ENCODE measurements around the gene APBA1.

APBA1 gene

DNA sequence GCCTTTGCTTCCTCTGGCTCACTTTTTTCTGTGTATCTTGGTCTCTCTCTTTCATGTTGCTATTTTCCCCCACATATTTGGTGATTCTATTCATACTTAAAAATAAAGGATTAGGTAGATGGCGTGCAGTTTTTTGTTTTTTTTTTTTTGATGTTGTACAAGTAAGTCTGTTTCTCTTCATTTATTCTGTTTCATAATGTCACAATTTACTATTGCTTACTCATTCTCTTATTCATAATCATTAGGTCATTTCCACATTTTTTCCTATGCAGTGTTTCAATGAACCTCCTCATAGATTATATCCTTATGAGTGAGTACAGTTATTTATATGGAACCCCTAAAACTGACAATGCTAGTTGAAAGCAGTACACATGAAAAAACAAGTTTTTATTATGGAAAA lies 136.3 kb downstream of the APBA1 start:
- in situ Hi-C loops (cut with MboI; ENCODE audit: low sequenced_read_pairs), result no loop called here

DNA sequence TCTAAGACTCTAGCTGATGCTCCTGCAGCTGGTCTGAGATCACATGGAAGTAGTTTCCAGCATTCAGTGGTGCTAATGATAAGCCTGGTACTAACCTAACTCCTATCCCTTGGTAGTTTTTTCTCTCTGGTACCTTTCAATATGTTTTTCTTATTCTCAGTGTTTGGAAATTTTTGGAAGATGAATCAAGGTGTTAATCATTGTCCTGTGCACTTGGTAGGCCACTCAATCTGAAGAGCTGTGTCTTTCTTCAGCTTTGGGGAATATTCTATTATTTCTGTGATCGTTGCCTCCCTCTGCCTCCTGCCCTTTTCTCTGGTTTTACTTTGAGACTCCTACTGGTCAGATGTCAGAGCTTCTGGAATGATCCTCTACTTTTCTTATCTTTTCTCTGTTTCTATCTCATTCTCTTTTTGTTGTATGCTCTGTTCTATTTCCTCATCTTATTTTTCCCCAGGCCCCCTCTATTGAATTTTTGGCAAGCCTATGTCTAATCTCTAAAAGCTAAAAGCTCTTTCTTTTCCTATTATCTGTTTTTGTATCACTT lies 136.8 kb downstream of the APBA1 start:
- in situ Hi-C loops (cut with MboI; ENCODE audit: low sequenced_read_pairs), result no loop called here

DNA sequence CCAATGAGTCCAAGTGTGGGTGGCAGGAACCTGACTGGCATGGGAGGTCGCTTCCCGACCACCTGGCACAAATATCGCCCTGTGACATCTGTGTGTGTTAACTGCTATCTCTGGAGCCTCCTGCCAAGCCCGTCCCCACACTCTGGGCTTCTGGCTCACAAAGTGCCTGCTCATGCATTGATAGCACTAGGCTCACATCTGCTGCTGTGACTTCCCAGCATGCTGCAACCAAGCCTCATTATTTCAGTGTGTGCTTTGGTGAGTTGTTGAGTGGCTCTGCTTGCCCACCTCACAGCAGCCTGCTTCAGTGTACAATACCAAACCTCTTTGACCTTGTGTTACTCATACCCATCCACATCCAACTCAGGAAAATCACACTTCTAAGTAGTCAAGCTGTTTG lies 139.8 kb downstream of the APBA1 start:
- in situ Hi-C loops (cut with MboI; ENCODE audit: low sequenced_read_pairs), result no loop called here

DNA sequence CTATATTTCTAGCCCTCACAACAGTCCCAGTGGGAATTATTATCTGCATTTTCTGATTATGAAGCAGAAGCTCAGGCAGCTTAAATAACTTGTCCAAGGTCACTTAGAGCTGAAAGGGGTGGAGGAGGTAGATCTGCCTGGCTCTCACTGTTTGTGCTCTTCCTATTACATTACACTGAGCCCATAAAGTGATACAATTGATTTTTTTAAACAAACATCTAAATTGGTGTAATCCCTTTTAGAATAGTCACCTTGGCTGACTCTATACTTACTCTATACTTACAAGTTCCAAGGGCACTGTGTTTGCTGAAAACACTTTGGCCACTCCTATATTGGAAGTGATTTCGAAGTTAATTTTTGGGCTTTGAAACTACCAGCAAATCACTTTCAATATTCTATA lies 144.7 kb downstream of the APBA1 start:
- in situ Hi-C loops (cut with MboI; ENCODE audit: low sequenced_read_pairs), result no loop called here

DNA sequence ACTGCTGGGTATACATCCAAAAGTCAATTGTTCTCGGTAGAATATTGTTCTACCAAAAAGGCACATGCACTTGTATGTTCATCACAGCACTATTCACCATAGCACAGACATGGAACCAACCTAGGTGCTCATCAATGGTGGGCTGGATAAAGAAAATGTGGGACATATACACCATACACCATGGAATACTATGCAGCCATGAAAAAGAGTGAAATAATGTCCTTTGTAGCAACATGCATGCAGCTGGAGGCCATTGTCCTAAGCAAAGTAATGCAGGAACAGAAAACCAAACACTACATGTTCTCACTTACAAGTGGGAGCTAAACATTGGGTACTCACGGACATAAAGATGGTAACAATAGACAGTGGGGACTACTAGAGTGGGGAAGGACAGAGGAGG lies 145.5 kb downstream of the APBA1 start:
- in situ Hi-C loops (cut with MboI; ENCODE audit: low sequenced_read_pairs), result no loop called here

DNA sequence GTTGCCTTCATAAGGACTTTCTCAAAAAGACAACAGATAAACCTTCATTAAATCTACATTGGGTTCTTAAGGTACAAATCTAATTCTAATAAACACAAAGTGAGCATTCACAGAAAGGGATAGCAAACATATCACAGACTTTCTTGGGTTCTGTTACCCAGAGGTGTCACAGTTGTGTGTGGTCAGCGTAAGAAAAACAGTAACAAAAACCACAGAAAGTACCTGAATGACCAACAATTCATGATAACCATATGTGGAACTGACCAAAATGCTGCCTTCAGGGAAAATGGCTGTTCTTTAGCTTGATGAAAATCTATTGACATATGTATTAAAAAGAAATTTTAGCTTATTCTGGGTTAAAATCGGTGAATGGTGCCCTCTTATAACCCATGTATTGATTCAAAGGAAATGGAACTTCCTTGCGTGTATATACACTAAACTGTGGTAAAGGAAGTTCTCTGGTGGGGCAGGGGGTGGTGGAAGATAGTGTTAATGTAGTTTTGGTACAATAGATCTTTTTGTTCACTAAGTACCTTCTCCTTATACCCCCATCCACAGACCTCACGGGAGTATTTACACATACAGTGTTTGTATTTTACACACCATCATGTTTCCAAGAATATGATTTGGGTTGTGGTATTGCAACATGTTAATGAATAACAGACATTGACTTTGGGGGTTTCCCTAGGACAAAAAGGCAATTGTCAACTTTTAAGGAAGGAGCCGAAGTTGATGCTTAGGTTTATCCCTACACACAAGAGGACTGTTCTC lies 152.5 kb downstream of the APBA1 start:
- in situ Hi-C loops (cut with MboI; ENCODE audit: low sequenced_read_pairs), result no loop called here

DNA sequence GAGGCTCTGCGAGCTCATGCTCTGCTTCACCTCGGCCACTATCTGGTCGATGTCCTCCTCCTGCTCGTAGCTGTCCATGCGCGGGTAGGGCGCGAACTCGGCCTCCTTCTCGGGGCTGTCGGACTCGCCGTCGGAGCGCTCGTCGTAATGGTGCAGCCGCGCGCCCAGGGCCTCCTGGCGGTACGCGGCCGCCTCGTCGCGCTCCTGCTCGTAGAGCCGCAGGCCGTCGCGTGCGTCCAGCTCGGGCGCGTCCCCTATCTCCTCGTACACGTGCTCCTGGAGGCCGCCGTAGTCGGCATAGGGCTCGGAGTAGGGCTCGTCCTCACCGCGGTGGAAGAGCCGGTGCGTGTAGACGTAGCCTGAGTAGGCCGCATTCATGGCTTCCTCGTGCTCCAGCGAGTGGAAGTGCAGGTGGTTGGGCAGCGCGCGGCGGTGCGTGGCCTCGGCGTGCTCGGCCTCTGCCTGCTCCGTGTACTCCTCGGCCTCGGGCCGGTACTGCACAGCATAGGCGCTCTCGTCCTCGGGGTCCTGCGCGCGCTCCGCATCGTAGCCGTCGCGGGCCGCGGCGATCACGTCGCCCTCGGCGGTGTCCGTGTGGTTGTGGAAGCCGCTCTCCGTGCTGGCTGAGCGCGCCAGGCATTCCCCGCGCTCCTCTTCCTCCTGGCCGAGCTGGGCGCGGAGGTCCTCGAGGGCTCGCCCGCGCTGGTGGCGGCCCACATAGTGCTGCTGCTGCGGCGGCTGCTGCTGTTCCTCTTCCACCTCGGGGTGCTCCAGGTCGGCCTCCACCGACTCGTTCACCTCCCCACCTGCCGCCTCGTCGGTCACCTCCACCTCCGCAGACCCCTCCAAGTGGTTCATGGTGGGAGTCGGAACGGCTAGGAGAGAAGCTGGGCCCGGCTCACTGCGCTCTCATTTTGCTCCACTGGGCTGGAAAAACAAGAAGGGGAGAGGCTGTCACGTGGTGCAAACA lies 155.5 kb downstream of the APBA1 start:
- in situ Hi-C loops (cut with MboI; ENCODE audit: low sequenced_read_pairs), result no loop called here

DNA sequence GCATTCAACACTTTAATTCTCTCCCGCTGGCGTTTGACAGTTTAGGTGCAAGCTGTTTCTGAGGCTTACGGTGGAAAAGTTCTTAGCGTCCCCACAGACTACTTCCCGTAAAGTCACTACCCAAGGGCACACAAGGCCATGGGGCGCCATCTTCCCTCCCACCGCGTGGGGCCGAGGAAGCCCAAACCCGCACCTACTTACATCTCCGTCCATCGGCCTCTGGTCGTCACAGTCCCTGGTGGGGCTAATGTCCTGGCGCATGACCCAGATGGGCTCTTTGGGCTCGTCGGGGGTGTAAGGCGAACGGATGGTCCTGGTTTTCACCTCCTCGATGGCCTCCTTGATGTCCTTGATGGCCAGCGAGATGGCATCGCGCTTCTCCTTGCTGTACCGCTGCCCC lies 156.4 kb downstream of the APBA1 start:
- in situ Hi-C loops (cut with MboI; ENCODE audit: low sequenced_read_pairs), result no loop called here

DNA sequence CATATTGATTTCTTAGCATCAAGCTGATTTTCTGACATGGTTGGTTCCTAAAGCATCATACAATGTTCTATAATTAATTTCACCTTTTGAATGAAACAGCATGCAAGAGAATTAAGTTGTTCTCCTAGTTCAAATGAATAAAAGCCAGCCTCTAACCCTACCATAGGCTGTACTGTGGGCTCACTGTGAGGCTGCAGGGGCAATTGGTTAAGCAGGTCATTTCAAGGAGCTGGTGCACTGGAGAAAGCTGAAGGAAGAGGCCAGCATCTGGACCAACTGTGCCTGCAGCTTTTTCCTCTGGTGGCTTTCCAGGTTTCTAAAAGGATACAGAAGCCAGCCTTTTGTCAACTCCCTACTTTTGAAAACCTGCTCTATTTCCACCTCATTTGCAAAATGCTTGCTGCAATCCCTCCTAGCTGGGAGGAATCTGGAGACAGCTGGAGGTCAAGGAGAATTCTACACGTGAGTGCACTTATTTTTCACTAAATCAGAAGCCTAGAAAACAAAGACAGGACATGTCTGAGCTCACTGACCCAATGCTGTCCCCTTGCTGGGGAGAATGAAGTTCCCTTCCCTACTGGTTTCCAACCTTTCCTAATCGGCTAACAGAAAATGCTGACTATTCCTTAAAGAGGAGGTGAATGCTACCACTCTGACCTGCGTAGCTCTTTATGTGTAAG lies 158.9 kb downstream of the APBA1 start:
- in situ Hi-C loops (cut with MboI; ENCODE audit: low sequenced_read_pairs), result no loop called here

DNA sequence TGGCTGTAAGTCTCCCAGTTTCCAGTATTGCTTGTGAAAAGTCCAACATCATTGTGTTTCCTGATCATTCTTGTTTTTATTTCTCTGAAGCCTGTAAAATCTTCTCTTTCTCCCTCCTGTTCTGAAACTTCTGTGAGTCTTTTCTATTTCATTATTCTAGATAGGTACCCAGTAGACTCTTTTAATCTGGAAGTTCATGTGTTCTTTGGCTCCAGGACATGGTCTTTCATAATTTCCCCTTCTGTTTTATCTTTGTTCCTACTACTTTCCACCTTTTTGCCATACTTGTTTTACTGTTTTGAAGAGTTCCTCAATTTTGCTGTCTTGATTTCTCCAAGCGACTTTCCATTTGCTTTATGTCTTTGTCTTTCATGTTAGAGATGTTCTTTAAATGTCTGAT lies 168.1 kb downstream of the APBA1 start:
- in situ Hi-C loops (cut with MboI; ENCODE audit: low sequenced_read_pairs), result no loop called here

DNA sequence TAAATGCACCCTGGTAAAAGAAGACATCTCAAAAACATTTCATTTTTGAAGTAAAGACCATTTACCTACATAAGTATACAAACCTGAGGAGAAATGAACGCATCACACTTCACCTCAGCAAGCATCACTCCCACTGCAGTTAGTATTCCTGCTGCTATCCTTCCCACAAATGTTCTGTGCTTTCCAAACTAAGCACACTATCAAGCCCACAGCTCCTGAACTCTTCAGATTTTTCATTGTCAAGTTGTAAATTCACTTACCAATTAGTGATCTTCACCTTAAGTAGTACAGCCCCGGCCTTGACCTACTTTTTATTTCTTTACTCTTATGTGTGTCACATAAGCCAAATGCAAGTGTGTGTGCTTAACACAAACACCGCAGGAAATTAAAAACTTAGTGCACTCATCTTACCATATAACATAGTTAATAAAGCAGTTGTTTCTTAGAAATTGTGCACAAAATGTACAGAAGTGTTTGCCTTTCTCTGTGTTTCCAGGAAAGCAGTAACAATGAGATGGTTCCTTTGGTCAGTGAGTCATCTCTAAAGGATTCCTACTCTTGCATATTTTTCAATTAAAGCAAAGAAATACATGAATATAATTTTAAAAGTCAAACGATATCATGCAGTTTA lies 169.4 kb downstream of the APBA1 start:
- in situ Hi-C loops (cut with MboI; ENCODE audit: low sequenced_read_pairs), result no loop called here

DNA sequence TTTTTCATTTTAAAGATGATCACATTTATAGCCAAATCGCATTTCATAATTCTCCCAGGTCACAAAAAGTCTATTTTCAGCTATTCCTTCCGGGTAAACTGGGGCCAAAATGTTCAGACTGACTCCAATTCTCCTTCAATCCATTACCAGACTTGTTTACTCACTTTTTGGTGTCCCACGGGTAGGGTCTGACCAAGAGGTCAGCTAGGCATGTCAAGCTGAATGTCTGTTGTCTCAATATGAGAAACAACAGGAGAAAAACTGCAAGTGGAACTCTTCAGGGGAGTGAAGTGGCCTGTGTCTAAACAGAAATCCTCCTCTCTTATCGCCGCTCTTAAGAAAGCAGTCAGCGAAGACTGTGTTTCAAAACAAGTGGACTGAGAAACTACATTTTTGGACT lies 171.3 kb downstream of the APBA1 start:
- in situ Hi-C loops (cut with MboI; ENCODE audit: low sequenced_read_pairs), result no loop called here

DNA sequence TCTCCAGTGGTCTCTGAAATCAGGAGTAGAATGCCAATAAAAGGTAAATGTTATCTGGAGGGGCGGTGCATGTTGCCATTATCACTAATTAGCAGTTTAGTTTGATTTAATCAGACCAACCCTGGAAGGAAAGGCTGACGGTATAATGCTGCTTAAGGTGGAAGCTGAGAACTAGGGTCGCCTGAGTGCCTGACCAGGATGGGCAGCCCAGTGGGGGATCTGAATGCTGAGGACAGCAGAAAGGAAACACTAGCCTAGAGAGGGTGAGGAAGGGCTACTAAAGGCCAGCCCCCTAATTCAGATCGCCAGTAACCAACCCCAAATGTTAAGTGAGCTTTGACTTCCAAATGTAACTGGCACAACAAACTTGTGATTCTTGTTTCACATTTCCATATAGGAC lies 172.2 kb downstream of the APBA1 start:
- in situ Hi-C loops (cut with MboI; ENCODE audit: low sequenced_read_pairs), result no loop called here

DNA sequence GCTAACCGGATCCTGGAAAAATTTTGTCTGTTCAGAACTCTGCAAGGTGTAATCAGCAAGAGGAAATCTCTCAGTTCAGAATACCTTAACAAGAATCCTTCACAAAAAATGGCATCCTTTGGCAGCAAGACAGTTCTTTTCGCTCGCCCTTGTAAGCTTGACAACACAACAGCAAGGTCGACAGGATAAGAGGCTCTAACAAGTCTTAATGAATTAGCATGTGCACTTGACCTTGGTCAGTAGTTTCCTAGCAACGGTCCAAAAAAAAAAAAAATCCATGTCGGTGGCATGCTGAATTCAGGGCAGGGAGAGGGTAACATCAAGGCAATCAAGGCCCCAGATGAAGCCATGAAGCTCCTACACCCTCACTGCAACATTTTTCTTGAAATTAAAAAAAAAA lies 172.8 kb downstream of the APBA1 start:
- in situ Hi-C loops (cut with MboI; ENCODE audit: low sequenced_read_pairs), result no loop called here

DNA sequence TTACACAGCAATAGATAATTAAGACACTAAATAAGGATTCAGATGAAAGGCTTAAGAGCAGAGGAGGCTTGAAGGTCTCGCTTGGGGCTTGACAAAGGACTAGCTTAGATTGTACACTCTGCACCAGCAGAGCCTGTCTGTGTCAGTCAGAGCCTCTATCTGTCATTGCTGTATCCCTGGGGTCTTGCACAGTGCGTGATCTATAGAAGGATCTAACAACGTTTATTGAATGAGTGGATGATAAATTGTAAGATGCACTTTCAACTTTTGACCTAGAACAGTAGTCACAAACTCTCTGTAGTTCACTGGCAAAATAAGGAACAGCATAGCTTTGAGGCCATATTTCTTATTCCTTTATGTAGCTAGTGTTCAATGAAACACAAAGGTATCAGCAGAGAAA lies 173.7 kb downstream of the APBA1 start:
- in situ Hi-C loops (cut with MboI; ENCODE audit: low sequenced_read_pairs), result no loop called here

DNA sequence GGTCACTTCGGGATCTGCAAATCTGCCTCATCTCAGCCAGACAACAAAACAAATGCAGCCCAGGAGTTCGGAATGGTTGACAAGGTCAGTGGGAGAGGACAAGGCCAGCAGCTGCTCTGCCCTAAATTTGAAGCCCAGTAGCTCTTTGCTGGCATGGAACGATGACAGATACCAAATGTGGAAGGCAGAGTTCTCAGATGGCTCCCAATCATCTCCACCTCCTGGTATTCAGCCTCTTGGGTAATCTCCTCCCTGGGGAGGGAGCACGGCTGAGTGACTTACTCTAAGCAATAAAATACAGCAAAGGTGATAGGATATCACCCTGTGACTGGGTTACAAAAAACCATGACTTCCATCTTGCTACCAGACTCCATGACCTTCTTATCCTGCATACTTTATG lies 174.4 kb downstream of the APBA1 start:
- in situ Hi-C loops (cut with MboI; ENCODE audit: low sequenced_read_pairs), result no loop called here

DNA sequence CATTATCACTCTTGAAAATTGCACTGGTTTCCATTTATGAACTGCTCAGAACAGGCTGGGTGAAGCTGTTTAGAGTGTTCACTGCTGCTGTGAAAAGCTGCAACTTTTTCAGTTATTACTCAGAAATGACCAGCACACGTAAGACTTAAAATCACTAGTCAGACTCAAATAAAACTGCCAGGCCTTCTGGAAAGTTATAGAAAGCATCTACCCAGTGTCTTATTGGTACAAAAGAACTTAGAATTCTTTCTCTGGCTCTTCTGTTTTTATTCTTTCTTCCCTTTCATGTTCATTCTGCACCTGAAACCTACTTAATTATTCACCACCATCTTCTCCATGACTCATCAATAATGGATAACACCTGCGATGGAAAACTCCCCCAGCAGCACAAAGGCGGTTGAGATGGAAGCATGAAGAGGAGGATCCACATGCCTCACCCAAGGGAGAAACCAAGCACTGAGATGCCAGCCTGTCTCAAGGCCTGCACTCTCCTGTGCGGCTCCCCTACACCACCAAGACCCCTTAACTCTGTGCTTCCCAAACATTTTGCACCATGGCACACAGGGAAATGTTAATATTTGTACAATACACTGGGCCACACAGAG lies 175.2 kb downstream of the APBA1 start:
- in situ Hi-C loops (cut with MboI; ENCODE audit: low sequenced_read_pairs), result no loop called here

DNA sequence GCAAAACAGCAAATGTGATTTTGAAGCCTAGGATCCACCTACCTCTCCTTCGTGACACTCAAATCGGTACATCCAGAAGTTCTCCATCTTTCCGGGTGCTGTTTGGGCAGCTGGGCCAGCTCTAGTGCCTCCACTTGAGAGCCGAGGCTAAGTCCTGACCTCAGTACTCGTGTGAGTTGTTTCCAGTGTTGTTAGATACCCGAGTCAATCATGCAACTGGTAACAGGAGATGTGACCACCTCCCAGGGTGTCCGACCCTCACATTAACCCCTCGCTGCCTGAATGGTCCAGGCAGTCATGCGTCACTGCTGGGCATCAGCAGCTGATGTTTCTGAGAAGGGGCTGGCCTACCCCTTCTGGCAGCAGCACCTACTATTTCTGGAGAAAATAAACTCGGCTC lies 176.9 kb downstream of the APBA1 start:
- in situ Hi-C loops (cut with MboI; ENCODE audit: low sequenced_read_pairs), result no loop called here

DNA sequence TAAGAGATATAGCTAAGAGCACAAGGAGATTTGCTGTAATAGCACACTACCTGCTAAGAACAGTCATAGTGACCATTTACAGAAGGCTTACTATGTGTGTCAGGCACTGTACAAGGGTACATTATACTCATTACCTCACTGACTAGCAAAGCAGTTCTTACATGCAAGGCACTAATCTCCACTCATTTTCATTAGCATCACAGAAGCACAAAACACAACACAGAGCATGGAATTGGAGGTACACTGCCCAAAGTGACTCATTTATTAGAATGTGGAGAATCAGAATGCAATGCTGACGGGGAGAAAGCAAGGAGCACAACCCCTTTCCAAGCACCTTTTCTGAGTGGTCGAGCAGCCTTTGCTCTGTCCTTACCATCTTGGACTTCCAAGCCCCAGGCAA lies 177.4 kb downstream of the APBA1 start:
- in situ Hi-C loops (cut with MboI; ENCODE audit: low sequenced_read_pairs), result no loop called here

DNA sequence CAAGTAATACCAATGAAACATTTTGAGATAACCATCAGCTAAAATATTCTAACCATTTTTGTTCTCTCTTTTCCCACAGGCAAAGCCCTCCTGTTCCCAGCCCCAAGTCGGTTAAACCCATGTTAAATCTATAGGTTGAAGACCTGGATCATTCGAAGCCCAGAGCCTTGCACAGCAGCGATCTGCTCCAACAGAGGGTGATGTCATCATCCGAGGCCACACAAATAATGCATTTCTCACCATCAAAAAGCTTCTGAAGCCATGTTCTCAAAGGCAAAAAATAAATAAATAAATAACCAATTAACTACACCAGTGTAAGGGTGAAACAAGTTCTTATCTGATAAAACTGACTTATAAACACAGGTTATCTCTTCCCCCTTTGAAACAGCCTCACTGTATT lies 178.0 kb downstream of the APBA1 start:
- in situ Hi-C loops (cut with MboI; ENCODE audit: low sequenced_read_pairs), result no loop called here

All from hTERT RPE-1 (cell line).